ENCODE measurements around the gene CTXN1. TPM values are rescaled to one million over a fixed set of nuclear protein-coding genes. Genes with fewer than 3 reads are reported as not detected.

Gene CTXN1
- total RNA-seq, 4 donors from 2014 or later: 1.4 to 3.0 (median 2.0) TPM

GRCh38 chr19:7917267-7918061 is 8.5 kb downstream of the CTXN1 start:
- no peak overlapping the region for H3K4me3 ChIP-seq (replicated peaks in 1 of 3)
- H3K36me3 ChIP-seq: peaks cover 11 to 12% of the 10 kb centered on the region in 2 donors
- DNase-seq: peak; percentile 36 to 46
- WGBS, 2 donors: 2% methylated on average over 44 of the region's 71 CpGs; no CpG with 5 or more reads in 1 of the 2 donors
- H3K4me1 ChIP-seq: peaks cover 9 to 45% of the 10 kb centered on the region in 2 donors
- H3K9me3 ChIP-seq: no peaks in the 10 kb centered on the region
- TF ChIP-seq POLR2A (IDR thresholded peaks at IDR 0.05) (no peak), CTCF (IDR thresholded peaks at IDR 0.05) (peak in 4 of 6 experiments; percentile 11 to 47 (median 22))
- H3K27ac ChIP-seq: no peak overlapping the region
- intact Hi-C loops (cut with DNase I): loop anchor here (2.0 kb wide), 1 partner anchor 13 kb away; no protein-coding TSS in a partner anchor
- peaks cover 4% of the 10 kb centered on the region for H3K27me3 ChIP-seq

GRCh38 chr19:7916955-7917266 is 9.0 kb downstream of the CTXN1 start:
- Histone ChIP-seq H3K4me1 (peaks cover 9 to 43% of the 10 kb centered on the region in 2 donors), H3K27ac (no peak overlapping the region)
- 4 to 11% methylated on average over 6 to 9 of the region's 12 CpGs for WGBS, 2 donors

GRCh38 chr19:7916103-7916954 is 9.6 kb downstream of the CTXN1 start:
- no peak for DNase-seq
- Histone ChIP-seq H3K36me3 (peaks cover 17 to 18% of the 10 kb centered on the region in 2 donors), H3K4me3 (replicated peaks in 1 of 3) (peak overlapping the region in 1 of 3 donors; percentile 6), H3K27me3 (peaks cover 4% of the 10 kb centered on the region), H3K9me3 (no peaks in the 10 kb centered on the region), H3K27ac (no peak overlapping the region), H3K4me1 (peaks cover 5 to 38% of the 10 kb centered on the region in 2 donors)
- intact Hi-C loops (cut with DNase I): no loop called here
- TF ChIP-seq CTCF (IDR thresholded peaks at IDR 0.05) (no peak), POLR2A (IDR thresholded peaks at IDR 0.05) (no peak)
- 3 to 4% methylated on average over 10 to 12 of the region's 104 CpGs for WGBS, 2 donors

More at GRCh38 chr19:7916955-7917266, 9.0 kb downstream of the CTXN1 start:
- no peak for TF ChIP-seq POLR2A (IDR thresholded peaks at IDR 0.05)
- TF ChIP-seq CTCF (IDR thresholded peaks at IDR 0.05): no peak
- H3K36me3 ChIP-seq: peaks cover 11 to 12% of the 10 kb centered on the region in 2 donors
- peaks cover 4% of the 10 kb centered on the region for H3K27me3 ChIP-seq
- no peak for DNase-seq
- H3K4me3 ChIP-seq (replicated peaks in 1 of 3): no peak overlapping the region
- no peaks in the 10 kb centered on the region for H3K9me3 ChIP-seq
- intact Hi-C loops (cut with DNase I): no loop called here

- 43 to 61% methylated on average over 13 to 23 of the region's 24 CpGs for WGBS, 2 donors
- peaks cover 0 to 33% of the 10 kb centered on the region in 2 donors for H3K4me1 ChIP-seq
- H3K36me3 ChIP-seq: peaks cover 25 to 26% of the 10 kb centered on the region in 2 donors
- H3K27ac ChIP-seq: no peak overlapping the region
- TF ChIP-seq CTCF (IDR thresholded peaks at IDR 0.05): no peak
- TF ChIP-seq POLR2A (IDR thresholded peaks at IDR 0.05): no peak
- H3K4me3 ChIP-seq (replicated peaks in 1 of 3): no peak overlapping the region
- H3K27me3 ChIP-seq: peaks cover 4% of the 10 kb centered on the region
- no peaks in the 10 kb centered on the region for H3K9me3 ChIP-seq
- DNase-seq: no peak
- intact Hi-C loops (cut with DNase I): no loop called here
These were observed 10.5 kb downstream of the CTXN1 start for GRCh38 chr19:7915250-7916102.

Data from thyroid gland (tissue), 4 donors.